Measurements from ENCODE around the gene ESRP2.

ESRP2 gene

GRCh38 chr16:68217506-68217905 lies 18.4 kb downstream of the ESRP2 start:
- DNase-seq (ENCODE audit: low spot score) = no peak

DNA sequence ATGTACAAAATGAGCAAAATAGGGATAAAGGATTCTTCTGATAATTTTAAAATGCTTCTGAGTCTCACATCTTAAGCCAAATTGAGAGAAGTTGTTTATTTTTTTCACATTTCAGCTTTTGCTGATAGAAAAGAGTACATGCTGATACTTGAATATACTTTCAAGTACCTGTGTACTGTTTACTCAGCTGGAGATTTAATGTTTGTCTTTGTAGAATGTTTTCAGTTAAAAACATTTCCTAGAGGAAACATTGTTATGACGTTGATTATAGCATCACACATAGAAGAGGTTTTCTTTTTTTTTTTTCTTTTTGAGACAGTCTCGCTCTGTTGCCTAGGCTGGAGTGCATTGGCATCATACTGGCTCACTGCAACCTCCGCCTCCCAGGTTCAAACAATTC lies 19.7 kb downstream of the ESRP2 start:
- DNase-seq (ENCODE audit: low spot score) = no peak

DNA sequence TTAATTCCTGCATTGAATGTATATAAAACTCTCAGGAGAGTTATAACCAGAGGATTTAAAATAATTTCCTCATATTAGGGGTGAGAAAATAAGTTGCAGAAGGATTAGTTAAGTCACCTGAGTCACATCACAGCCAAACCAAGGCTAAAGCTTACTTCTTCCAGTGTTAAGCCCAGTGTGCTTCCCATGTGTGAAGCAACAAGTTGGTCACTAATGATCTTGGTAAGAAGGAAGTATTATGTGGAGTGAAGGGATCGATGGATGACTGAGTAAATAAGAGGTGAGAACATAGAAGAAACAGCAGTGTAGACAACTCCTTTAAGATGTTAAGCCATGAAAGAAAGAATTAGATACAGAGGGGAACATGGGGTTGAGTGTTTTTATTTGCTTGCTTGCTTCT lies 20.6 kb downstream of the ESRP2 start:
- no peak for DNase-seq (ENCODE audit: low spot score)

DNA sequence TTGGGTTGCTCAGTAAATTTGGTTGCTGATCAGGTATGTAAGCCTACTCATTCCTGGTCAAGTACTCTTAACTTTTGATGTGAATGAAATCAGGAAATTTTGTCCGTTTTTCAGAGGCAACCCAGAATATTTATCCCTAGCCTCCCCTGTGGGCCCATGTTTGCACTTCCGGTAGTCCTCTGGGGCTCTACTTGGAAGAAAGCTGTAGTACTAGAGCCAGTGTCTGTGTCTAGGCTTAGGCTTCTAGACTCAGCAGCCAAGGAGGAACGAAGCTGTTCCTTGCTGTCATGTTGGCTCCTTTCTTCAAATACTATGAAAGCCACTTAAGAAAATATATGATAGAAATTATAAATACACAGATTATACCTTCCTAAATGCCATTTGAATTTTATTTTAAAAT lies 21.2 kb downstream of the ESRP2 start:
- no peak for DNase-seq (ENCODE audit: low spot score)

GRCh38 chr16:68206245-68206644 lies 29.7 kb downstream of the ESRP2 start:
- DNase-seq (ENCODE audit: low spot score) = no peak

GRCh38 chr16:68202091-68202519 lies 33.8 kb downstream of the ESRP2 start:
- DNase-seq (ENCODE audit: low spot score) = peak; percentile 54

DNA sequence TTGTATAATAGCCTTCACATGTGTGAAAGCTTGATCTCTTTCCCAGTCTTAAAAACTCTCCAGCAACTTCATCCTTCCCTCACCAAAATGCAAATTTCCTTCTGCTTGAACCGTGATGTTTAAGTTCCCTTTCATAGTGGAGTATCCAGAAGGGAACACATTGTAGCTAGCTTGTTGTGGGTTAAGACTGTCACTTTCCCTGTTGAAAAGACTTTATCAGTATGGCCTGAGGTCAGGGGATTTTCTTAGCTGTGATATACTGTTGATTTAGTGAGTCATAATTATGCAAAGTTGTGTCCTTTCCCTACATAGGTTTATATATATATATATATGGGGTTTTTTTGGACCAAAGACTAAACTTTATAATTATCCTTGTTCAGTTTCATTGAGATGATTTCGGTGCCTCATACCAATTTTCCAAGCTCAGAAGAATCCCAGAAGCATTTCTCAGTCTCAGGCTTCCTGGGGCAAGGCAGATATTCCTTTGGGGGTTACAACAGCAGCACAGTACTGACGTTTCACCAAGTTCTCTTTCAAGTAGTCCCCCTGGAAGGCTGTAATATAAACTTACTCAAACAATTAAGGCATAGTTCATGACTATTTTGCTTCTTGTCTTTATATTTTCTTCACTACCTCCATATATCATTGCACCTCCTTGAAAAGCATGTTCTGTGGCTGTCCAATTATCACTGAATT lies 35.7 kb downstream of the ESRP2 start:
- no peak for DNase-seq (ENCODE audit: low spot score)

GRCh38 chr16:68197250-68197649 lies 38.7 kb downstream of the ESRP2 start:
- DNase-seq (ENCODE audit: low spot score) = no peak

- no peak for DNase-seq (ENCODE audit: low spot score)
Measured at GRCh38 chr16:68194251-68194650, 41.7 kb downstream of the ESRP2 start.

- peak; percentile 66 for DNase-seq (ENCODE audit: low spot score)
Measured at GRCh38 chr16:68190736-68191510, 45.0 kb downstream of the ESRP2 start.

GRCh38 chr16:68190081-68190480 lies 45.8 kb downstream of the ESRP2 start:
- no peak for DNase-seq (ENCODE audit: low spot score)

DNA sequence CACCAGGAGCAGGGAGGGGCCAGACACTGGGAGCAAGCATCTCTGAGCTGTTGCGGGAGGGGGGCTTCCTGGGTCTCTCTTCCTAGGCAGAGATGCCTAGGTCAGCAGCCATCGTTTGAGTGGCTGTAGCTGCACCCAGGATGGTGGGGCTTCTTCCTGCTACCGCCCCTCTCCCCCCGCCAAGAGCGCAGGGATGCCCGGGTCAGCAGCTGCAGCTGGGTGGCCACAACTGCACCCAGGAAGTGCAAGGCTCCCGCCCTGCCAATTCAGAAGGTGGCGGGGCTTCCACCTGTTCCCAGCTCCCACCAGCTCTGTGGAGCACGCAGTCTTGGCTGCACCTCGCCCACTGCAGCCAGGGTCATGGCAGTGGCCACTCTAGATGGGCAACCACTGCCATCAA lies 47.8 kb downstream of the ESRP2 start:
- DNase-seq (ENCODE audit: low spot score) = no peak

- DNase-seq (ENCODE audit: low spot score) = no peak
Measured at GRCh38 chr16:68187505-68187904, 48.4 kb downstream of the ESRP2 start.

GRCh38 chr16:68186877-68187276 lies 49.0 kb downstream of the ESRP2 start:
- DNase-seq (ENCODE audit: low spot score) = no peak

- no peak for DNase-seq (ENCODE audit: low spot score)
Measured at GRCh38 chr16:68183046-68183445, 52.9 kb downstream of the ESRP2 start.

DNA sequence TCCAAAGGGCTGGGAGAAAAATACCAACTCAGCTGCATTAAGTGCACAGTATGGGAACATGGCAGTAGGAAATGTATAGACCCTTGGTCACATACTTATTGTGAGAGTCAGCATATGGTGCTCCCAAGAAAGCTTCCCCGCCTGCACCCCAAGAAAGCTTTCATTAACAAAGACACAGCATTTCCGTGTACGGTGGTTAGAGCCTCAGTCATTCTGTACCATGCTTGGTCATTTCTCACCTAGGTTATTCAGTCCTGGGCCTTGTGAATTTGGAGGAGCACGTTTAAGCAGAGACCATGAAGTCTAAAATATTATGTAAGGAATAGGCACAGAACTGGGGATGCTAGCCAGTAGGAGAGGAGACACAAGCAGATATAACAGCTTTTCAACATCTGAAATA lies 56.1 kb downstream of the ESRP2 start:
- no peak for DNase-seq (ENCODE audit: low spot score)

DNA sequence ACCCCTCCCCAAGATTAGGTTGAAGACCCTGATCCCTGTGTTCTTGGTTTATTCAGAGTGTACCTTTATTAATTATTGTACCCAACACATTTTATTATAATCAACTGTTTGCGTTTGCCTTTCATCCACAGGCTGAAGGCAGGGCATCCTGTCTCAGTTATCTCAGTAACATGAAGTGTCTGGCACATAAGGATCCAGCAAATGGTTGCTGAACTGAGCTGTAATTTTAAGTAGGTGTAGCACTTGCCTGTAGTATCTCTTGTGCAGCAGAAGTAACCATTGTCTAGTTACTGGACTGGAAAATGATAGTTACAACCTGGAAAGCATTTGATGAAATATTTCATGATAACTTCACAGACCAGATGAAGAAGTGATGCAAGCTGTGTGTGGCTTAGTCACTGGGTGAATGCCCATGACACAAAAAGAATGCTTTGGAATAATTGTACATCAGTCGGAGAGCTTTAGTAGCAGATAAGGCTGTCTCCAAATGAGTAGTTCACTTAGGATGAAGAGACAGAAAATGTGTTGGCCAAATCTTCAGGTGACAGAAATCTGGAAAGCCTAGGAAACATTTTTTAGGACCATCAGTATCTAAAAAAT lies 56.6 kb downstream of the ESRP2 start:
- DNase-seq (ENCODE audit: low spot score) = no peak

Measured in putamen (tissue), 1 donor.